ENCODE results near the gene RASA3. TPM values are rescaled to one million over a fixed set of nuclear protein-coding genes. Genes with fewer than 3 reads are reported as not detected.

The RASA3 gene
- total and polyA plus RNA-seq, 10 of the 15 experiments (the other 5 are each of a cell fraction or from before 2014, with no cell fraction given): 0.79 to 33.9 (median 17.6) TPM

- ChIA-PET SMC1A (ENCODE audit: uncharacterized antibody, unreplicated experiment) (no interaction called here), POLR2A (no interaction called here), RAD21 (ENCODE audit: unreplicated experiment) (no interaction called here), CTCF (no interaction called here)
- WGBS (ENCODE audit: insufficient coverage, insufficient replicate concordance, low lambda C conversion rate, missing lambda C conversion rate): 74% methylated on average over 3 of the region's 3 CpGs
- Histone ChIP-seq H3K27me3 (replicated peaks in 1 of 2; ENCODE audit: control insufficient read depth in 2 of 2, insufficient read depth in 2 of 2, low read length in 1 of 2) (no peaks in the 10 kb centered on the region), H2AFZ (ENCODE audit: control insufficient read depth, low read depth, low read length) (no peak overlapping the region), H3K36me3 (ENCODE audit: control insufficient read depth in 2 of 2, insufficient read depth in 2 of 2, low read length in 1 of 2) (no peaks in the 10 kb centered on the region), H3K9me3 (replicated peaks; ENCODE audit: control insufficient read depth, insufficient read depth, low read length) (peaks cover 8% of the 10 kb centered on the region; the same call in 2 of the 3 replicates), H3K27ac (ENCODE audit: control insufficient read depth, insufficient read depth) (no peak overlapping the region), H3K4me1 (ENCODE audit: control insufficient read depth, insufficient read depth, low read length) (no peaks in the 10 kb centered on the region), H3K4me3 (no peak overlapping the region), H3K79me2 (ENCODE audit: control insufficient read depth, insufficient read depth, low read length) (no peaks in the 10 kb centered on the region; the same call in 1 of the 2 replicates), H3K9ac (ENCODE audit: control insufficient read depth, insufficient read depth, low read length) (no peak overlapping the region), H3K4me2 (ENCODE audit: control insufficient read depth, insufficient read depth) (no peak overlapping the region), H4K20me1 (ENCODE audit: control insufficient read depth, insufficient read depth) (no peaks in the 10 kb centered on the region)
- DNase-seq (ENCODE audit: low read depth, low spot score) (no peak), ATAC-seq (no peak), FAIRE-seq (no peak)
- BruUV-seq (replicated peaks): no TSS peak
- in situ Hi-C loops (cut with MboI): no loop called here
- intact Hi-C loops (cut with micrococcal nuclease; ENCODE audit: unreplicated experiment): no loop called here
- TF ChIP-seq ESRRA (IDR thresholded peaks at IDR 0.05; ENCODE audit: low read length): no peak
- TF ChIP-seq BRCA1 (IDR thresholded peaks at IDR 0.05; ENCODE audit: low read depth, low read length): no peak
- no peak for TF ChIP-seq WRNIP1 (IDR thresholded peaks at IDR 0.05; ENCODE audit: borderline replicate concordance, low read depth, low read length)
- TF ChIP-seq BHLHE40 (IDR thresholded peaks at IDR 0.05; ENCODE audit: borderline replicate concordance in 1 of 2, low read depth in 2 of 2, low read length in 1 of 2): no peak
- no peak for TF ChIP-seq TBL1XR1 (IDR thresholded peaks at IDR 0.05; ENCODE audit: low read depth, low read length)
- TF ChIP-seq NRF1 (conservative IDR thresholded peaks at IDR 0.05; ENCODE audit: low read depth, low read length): no peak
These were observed 40.0 kb downstream of the RASA3 start for GRCh38 chr13:114092468-114092867.

- peaks cover 8% of the 10 kb centered on the region; the same call in 2 of the 3 replicates for H3K9me3 ChIP-seq (replicated peaks; ENCODE audit: control insufficient read depth, insufficient read depth, low read length)
- in situ Hi-C loops (cut with MboI) (no loop called here), intact Hi-C loops (cut with micrococcal nuclease; ENCODE audit: unreplicated experiment) (no loop called here)
- no peaks in the 10 kb centered on the region for H4K20me1 ChIP-seq (ENCODE audit: control insufficient read depth, insufficient read depth)
- ChIA-PET CTCF (no interaction called here), SMC1A (ENCODE audit: uncharacterized antibody, unreplicated experiment) (no interaction called here), RAD21 (ENCODE audit: unreplicated experiment) (no interaction called here), POLR2A (no interaction called here)
- BruUV-seq (replicated peaks): no TSS peak
- H3K4me2 ChIP-seq (ENCODE audit: control insufficient read depth, insufficient read depth): no peak overlapping the region
- ATAC-seq (no peak), DNase-seq (ENCODE audit: low read depth, low spot score) (no peak), FAIRE-seq (no peak)
- H3K36me3 ChIP-seq (ENCODE audit: control insufficient read depth in 2 of 2, insufficient read depth in 2 of 2, low read length in 1 of 2): no peaks in the 10 kb centered on the region
- 73% methylated on average over 11 of the region's 11 CpGs for WGBS (ENCODE audit: insufficient coverage, insufficient replicate concordance, low lambda C conversion rate, missing lambda C conversion rate)
- no peaks in the 10 kb centered on the region for H3K4me1 ChIP-seq (ENCODE audit: control insufficient read depth, insufficient read depth, low read length)
- no peaks in the 10 kb centered on the region for H3K27me3 ChIP-seq (replicated peaks in 1 of 2; ENCODE audit: control insufficient read depth in 2 of 2, insufficient read depth in 2 of 2, low read length in 1 of 2)
- H3K79me2 ChIP-seq (ENCODE audit: control insufficient read depth, insufficient read depth, low read length): no peaks in the 10 kb centered on the region; the same call in 1 of the 2 replicates
- no peak overlapping the region for H2AFZ ChIP-seq (ENCODE audit: control insufficient read depth, low read depth, low read length)
- no peak overlapping the region for H3K4me3 ChIP-seq
- no peak for TF ChIP-seq IKZF1 (conservative IDR thresholded peaks at IDR 0.05)
- TF ChIP-seq NFXL1 (IDR thresholded peaks at IDR 0.05; ENCODE audit: borderline replicate concordance): no peak
- TF ChIP-seq YBX1 (IDR thresholded peaks at IDR 0.05): no peak
- TF ChIP-seq, protein P1, sequence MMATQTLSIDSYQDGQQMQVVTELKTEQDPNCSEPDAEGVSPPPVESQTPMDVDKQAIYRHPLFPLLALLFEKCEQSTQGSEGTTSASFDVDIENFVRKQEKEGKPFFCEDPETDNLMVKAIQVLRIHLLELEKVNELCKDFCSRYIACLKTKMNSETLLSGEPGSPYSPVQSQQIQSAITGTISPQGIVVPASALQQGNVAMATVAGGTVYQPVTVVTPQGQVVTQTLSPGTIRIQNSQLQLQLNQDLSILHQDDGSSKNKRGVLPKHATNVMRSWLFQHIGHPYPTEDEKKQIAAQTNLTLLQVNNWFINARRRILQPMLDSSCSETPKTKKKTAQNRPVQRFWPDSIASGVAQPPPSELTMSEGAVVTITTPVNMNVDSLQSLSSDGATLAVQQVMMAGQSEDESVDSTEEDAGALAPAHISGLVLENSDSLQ (IDR thresholded peaks at IDR 0.05): no peak
- no peak overlapping the region for H3K27ac ChIP-seq (ENCODE audit: control insufficient read depth, insufficient read depth)
- H3K9ac ChIP-seq (ENCODE audit: control insufficient read depth, insufficient read depth, low read length): no peak overlapping the region
These were observed 41.9 kb downstream of the RASA3 start for GRCh38 chr13:114090476-114090875.

All from GM12878 (cell line).